ENCODE measurements around the gene B3GAT1.

DNA sequence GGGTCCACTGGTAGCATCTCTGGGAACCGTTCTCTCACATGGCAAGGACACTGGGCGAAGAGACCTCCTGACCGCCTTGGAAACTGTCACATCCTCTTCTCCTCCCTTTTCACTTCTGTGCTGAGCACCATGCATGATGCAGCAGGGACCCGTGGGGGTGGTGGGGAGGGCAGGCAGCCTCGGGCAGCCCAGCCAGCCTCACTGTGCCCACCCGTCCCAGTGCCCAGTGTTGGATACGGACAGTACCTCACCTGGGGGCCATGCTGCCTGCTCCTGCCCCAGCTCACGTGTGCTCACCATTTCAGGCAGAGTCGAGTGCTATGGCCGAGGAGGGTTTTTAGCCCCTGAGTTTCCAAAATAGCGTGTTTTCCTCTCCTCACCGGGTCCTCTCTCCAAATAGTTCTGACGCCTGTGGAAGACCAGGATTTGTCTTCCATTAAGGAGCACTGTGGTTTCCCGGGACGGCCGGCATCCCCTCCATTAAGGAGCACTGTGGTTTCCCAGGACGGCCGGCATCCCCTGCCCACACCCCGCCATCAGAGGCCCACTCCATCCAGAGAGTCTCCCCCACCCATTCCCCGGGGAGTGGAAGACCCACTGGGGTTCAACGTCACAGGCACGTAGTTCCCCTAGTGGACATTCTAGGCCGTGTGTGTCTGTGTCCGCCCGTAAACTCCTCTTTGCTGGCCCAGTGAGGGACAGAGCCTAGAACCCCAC is 22.4 kb downstream of the B3GAT1 start:
- TF ChIP-seq, protein P1, sequence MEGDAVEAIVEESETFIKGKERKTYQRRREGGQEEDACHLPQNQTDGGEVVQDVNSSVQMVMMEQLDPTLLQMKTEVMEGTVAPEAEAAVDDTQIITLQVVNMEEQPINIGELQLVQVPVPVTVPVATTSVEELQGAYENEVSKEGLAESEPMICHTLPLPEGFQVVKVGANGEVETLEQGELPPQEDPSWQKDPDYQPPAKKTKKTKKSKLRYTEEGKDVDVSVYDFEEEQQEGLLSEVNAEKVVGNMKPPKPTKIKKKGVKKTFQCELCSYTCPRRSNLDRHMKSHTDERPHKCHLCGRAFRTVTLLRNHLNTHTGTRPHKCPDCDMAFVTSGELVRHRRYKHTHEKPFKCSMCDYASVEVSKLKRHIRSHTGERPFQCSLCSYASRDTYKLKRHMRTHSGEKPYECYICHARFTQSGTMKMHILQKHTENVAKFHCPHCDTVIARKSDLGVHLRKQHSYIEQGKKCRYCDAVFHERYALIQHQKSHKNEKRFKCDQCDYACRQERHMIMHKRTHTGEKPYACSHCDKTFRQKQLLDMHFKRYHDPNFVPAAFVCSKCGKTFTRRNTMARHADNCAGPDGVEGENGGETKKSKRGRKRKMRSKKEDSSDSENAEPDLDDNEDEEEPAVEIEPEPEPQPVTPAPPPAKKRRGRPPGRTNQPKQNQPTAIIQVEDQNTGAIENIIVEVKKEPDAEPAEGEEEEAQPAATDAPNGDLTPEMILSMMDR (IDR thresholded peaks at IDR 0.05): no peak
- TF ChIP-seq POLR2A (IDR thresholded peaks at IDR 0.05): no peak
